ENCODE measurements around the gene ELOVL3.
"Not testable (repeated sequence)": the region's sequence is repeated elsewhere in the genome, so short reads cannot be mapped to it uniquely, and the experiment has no call there.

Gene ELOVL3, protein sequence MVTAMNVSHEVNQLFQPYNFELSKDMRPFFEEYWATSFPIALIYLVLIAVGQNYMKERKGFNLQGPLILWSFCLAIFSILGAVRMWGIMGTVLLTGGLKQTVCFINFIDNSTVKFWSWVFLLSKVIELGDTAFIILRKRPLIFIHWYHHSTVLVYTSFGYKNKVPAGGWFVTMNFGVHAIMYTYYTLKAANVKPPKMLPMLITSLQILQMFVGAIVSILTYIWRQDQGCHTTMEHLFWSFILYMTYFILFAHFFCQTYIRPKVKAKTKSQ

DNA sequence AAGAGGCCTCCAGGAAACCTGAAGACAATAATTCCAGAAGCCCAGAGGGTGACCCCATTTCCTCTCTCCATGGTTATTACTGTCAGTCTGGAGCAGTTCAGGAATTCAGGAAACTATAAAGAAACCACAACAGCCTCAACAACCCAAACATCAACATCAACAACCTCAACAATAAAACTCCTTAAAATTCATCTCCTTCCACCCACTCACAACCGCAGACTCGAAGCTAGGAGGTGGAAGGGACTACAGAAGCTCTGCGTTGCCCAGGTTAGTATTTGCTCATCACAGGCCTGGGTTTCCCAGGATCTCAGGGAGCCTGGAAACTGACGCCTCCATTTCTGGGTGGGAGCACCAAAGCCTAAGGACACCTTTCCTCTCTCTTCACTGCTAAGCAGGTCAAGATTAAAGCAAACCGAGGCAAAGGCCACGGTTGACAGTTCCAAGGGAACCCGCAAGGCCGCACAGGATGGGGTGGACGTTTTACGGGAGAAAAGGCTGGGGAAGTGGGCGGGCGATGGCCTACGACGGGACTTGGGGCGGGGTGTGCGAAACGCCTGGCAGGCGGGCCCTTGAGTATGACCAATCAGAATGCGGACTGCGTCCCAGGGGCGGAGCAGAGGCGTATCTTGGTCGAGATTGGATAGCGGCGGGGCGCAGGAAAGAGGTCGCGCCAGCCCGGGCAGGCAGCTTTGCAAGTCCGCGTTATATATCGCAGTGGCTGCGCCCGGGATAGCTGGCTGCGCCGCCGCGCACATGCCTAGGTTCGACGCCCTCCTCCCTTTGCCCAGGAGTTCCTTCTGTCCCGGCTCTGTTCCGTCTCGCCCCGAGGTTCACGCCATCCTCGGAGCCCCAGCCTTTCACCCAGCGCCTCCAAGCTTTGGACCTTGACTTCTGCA, at the start of gene ELOVL3:
ELOVL3 (plus strand) TSS at position 654 of the 896 bp plus-strand sequence. CDS start 250 bp downstream, outside the sequence.
- peaks cover 0 to 26% (median 26%) of the 10 kb centered on the region in 4 donors for H3K4me1 ChIP-seq
- peak; percentile 92 to 93 for DNase-seq
- TF ChIP-seq, protein P1, sequence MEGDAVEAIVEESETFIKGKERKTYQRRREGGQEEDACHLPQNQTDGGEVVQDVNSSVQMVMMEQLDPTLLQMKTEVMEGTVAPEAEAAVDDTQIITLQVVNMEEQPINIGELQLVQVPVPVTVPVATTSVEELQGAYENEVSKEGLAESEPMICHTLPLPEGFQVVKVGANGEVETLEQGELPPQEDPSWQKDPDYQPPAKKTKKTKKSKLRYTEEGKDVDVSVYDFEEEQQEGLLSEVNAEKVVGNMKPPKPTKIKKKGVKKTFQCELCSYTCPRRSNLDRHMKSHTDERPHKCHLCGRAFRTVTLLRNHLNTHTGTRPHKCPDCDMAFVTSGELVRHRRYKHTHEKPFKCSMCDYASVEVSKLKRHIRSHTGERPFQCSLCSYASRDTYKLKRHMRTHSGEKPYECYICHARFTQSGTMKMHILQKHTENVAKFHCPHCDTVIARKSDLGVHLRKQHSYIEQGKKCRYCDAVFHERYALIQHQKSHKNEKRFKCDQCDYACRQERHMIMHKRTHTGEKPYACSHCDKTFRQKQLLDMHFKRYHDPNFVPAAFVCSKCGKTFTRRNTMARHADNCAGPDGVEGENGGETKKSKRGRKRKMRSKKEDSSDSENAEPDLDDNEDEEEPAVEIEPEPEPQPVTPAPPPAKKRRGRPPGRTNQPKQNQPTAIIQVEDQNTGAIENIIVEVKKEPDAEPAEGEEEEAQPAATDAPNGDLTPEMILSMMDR (IDR thresholded peaks at IDR 0.05), result peak in 1 of 2 experiments; percentile 9
- peaks cover 0 to 32% of the 10 kb centered on the region in 2 donors for H3K27me3 ChIP-seq
- no peaks in the 10 kb centered on the region for H3K9me3 ChIP-seq
- intact Hi-C loops (cut with DNase I; ENCODE audit: low total_unique reads), result loop anchor here (5.0 kb wide), 1 partner anchor 54 kb away; no protein-coding TSS in a partner anchor
- no peaks in the 10 kb centered on the region for H3K36me3 ChIP-seq
- H3K27ac ChIP-seq, result peak within 1 kb of the TSS; percentile 52 to 54
- peak within 1 kb of the TSS; percentile 24 to 36 for H3K4me3 ChIP-seq

DNA sequence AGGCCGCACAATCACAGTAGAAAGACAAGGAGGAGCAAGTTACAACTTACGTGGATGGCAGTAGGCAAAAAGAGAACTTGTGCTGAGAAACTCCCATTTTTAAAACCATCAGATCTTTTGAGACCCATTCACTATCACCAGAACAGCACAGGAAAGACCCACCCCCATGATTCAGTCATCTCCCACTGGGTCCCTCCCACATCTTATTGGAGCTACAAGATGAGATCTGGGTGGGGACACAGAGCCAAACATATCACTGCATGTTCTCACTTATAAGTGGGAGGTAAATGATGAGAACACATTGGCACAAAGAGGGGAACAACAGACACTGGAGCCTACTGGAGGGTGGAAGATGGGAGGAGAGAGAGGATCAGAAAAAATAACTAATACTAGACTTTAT, 41.5 kb upstream of the ELOVL3 start:
- H3K27me3 ChIP-seq, result peaks cover 0 to 12% of the 10 kb centered on the region in 2 donors
- no peak for DNase-seq
- no peak overlapping the region for H3K27ac ChIP-seq
- no peaks in the 10 kb centered on the region for H3K9me3 ChIP-seq
- H3K4me1 ChIP-seq, result no peaks in the 10 kb centered on the region
- H3K4me3 ChIP-seq, result no peak overlapping the region
- intact Hi-C loops (cut with DNase I; ENCODE audit: low total_unique reads), result no loop called here
- TF ChIP-seq, protein P1 (IDR thresholded peaks at IDR 0.05), result no peak
- no peaks in the 10 kb centered on the region for H3K36me3 ChIP-seq

DNA sequence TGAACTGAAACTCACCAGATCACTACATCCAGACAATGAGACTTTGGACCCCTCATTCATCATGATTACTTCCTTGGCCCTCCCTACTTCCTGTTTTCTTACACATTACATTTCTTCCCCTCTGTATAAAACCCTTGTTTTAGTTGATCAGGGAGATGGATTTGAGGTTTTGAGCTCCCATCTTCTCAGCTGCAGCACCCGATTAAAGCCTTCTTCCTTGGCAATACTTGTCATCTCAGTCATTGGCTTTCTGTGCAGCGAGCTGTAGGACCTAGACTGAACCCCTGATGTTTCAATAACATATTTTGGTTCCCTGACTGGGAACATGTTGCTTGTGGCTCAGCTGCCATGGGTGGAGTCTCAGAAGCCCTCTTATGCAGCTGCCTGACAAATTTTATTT, 40.8 kb upstream of the ELOVL3 start:
- Histone ChIP-seq H3K9me3 (no peaks in the 10 kb centered on the region), H3K27ac (no peak overlapping the region), H3K4me3 (no peak overlapping the region), H3K36me3 (no peaks in the 10 kb centered on the region), H3K4me1 (no peaks in the 10 kb centered on the region), H3K27me3 (peaks cover 0 to 7% of the 10 kb centered on the region in 2 donors)
- no peak for DNase-seq
- intact Hi-C loops (cut with DNase I; ENCODE audit: low total_unique reads), result no loop called here
- TF ChIP-seq, protein P1 (IDR thresholded peaks at IDR 0.05), result no peak

DNA sequence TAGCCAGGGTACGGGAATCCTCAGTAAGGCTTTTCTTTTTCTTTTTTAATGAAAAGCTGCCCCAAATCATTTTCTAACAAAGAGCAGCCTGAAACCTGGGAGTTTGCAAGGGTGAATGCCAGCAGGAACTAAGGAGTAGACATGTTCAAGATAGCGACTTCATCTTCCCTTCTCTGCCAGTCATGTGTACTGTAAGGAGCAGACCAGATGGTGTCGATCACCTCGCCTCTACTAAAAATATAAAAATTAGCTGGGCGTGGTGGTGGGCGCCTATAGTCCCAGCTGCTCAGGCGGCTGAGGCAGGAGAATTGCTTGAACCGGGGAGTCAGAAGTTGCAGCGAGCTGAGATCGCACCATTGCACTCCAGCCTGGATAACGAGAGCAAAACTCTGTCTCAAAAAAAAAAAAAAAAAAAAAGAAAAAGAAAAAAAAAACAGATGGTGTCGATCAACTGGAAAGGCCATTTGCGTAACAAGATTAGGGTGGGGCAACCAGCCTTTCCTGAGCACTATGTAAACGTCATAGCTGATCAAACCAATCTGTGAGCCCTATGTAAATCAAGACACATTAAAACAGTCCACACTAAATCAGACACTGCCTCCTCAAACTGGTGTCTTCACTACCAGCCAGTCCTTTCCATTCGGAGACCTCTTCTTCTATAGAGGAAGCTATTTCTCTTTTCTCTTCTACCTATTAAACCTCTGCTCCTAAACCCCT, 40.1 kb upstream of the ELOVL3 start:
- Histone ChIP-seq H3K4me3 (no peak overlapping the region), H3K4me1 (no peaks in the 10 kb centered on the region), H3K27me3 (peaks cover 0 to 7% of the 10 kb centered on the region in 2 donors), H3K9me3 (no peaks in the 10 kb centered on the region), H3K27ac (no peak overlapping the region), H3K36me3 (no peaks in the 10 kb centered on the region)
- intact Hi-C loops (cut with DNase I; ENCODE audit: low total_unique reads), result no loop called here
- TF ChIP-seq, protein P1 (IDR thresholded peaks at IDR 0.05), result no peak
- no peak for DNase-seq

DNA sequence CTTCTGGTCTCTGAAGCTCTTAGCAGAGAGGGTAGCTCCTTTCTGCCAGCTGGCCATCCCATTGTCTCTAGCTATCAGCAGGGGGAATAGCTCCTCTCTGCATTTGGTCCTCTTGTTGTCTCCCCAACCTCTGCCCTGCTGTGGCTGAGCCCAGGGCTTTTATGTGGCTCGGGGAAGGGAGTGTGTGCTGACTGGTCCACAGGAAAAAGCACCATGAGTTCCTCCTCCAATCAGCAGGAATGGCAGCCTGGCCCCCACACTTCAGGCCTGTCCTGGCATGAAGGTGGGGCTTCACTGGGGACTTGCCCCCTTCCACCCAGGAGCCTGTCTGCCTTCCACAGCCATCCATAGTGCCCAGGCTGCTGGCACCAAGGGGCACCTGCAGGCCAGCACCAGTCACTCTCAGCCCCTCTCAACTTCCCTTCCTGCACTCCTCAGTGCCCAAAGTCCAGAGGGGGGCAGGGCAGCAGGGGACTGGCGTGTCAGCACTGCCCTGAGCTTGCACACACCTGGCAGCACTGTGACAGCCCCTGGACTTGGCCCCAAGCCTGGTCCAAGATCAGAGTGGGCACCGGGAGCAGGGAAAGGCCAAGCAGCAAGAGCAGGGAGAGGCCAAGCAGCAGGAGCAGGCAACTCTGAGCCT, 37.7 kb upstream of the ELOVL3 start:
- no peak overlapping the region for H3K4me3 ChIP-seq
- H3K9me3 ChIP-seq, result no peaks in the 10 kb centered on the region
- DNase-seq, result no peak
- no peak overlapping the region for H3K27ac ChIP-seq
- H3K27me3 ChIP-seq, result no peaks in the 10 kb centered on the region
- no peaks in the 10 kb centered on the region for H3K4me1 ChIP-seq
- TF ChIP-seq, protein P1 (IDR thresholded peaks at IDR 0.05), result no peak
- intact Hi-C loops (cut with DNase I; ENCODE audit: low total_unique reads), result no loop called here
- no peaks in the 10 kb centered on the region for H3K36me3 ChIP-seq

DNA sequence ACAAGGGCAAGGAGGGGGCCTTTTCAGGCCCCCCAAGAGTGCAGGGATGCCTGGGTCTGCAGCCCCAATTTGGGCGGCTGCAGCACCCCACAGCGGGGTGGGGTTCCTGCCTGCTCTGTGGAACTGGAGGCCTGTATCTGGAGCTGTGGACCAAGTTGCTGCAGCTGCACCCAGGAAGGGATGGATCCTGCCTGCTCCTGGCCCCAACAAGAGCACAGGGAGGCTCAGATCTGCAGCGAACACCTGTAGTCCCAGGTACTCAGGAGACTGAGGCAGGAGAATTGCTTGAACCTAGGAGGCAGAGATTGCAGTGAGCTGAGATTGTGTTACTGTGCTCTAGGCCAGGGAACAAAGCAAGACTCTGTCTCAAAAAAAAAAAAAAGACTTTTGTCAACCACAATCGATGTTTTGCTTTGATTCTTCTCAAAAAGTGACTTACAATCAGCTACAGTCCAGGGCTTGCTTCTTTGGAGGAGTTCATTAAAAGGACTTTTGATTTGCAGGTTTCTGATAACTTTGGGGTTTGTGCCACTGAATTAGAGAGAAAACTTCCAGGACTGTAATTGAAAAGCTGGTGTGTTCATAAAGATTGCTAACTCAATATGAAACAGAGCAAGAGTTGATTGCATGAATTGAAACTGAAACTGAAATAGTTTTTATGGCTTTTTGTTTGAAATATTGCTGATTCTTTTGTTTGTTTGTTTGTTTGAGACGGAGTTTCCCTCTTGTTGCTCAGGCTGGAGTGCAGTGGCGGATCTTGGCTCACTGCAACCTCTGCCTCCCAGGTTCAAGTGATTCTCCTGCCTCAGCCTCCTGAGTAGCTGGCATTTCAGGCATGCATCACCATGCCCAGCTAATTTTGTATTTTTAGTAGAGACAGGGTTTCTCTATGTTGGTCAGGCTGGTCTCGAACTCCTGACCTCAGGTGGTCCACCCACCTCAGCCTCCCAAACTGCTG, 36.9 kb upstream of the ELOVL3 start:
- H3K27me3 ChIP-seq; H3K27ac ChIP-seq; H3K9me3 ChIP-seq; H3K4me3 ChIP-seq; intact Hi-C loops (cut with DNase I; ENCODE audit: low total_unique reads); H3K36me3 ChIP-seq; DNase-seq; H3K4me1 ChIP-seq: not testable (repeated sequence)

All from tibial artery (tissue), 4 donors.